Colonic mucosa (tissue), 4 donors: ENCODE measurements around the gene XIAP. TPM values are rescaled to one million over a fixed set of nuclear protein-coding genes. Genes with fewer than 3 reads are reported as not detected.

Source experiments
- DNase-seq: peaks from one replicate; pipeline ENCODE4 v3.0.0-alpha.2; 2020
- H3K27ac ChIP-seq: fragments of 200-600 bp; one replicate; pipeline ENCODE4 v1.8.0; 2021
- H3K27me3 ChIP-seq: fragments of 200-600 bp; one replicate; pipeline ENCODE4 v1.8.0; 2021
- H3K36me3 ChIP-seq: fragments of 200-600 bp; one replicate; pipeline ENCODE4 v1.8.0; 2021
- H3K4me1 ChIP-seq: fragments of 200-600 bp; one replicate; pipeline ENCODE4 v1.8.0; 2021; ENCODE audit warnings: mild to moderate bottlenecking
- H3K4me3 ChIP-seq: fragments of 200-600 bp; one replicate; pipeline ENCODE4 v1.8.0; 2021
- H3K9ac ChIP-seq, 2 donors: one replicate each; pipeline ENCODE4 v1.7.0; 2013; ENCODE audit warnings: control low read depth in 2 of 2, low read depth in 2 of 2, low read length in 2 of 2
- H3K9me3 ChIP-seq: fragments of 200-600 bp; one replicate; pipeline ENCODE4 v1.8.0; 2021
- intact Hi-C: fragments of 100-400 bp; cut with DNase I; formaldehyde crosslinking; loops from one replicate; pipeline ENCODE4 v1.14.1; 2022
- total RNA-seq, 2 donors: library from RNA; stranded (reverse); fragmentation: NEBNext Ultra II Directional in 1 of 2; extraction: Animal tissue kit (Norgen Biotek cat#: 25700) in 1 of 2; gene quantifications; one replicate each; pipeline ENCODE4 v1.2.1, GENCODE V29; 2021
- TF ChIP-seq, protein P1 (sequence below): fragments of 200-600 bp; IDR thresholded peaks from one replicate; pipeline ENCODE4 v1.8.0; 2022; ENCODE audit warnings: antibody characterized with exemption, mild to moderate bottlenecking
- donor health status: healthy.
- donor health status: DM: no; HTN: no; CAD: no.
- donor health status: DM: no; HTN: no; CAD: no.

XIAP gene
- total RNA-seq, 2 donors from 2014 or later = 54.9 to 73.2 TPM

GRCh38 chrX:123960956-123961267 lies 101.1 kb downstream of the XIAP start:
- Histone ChIP-seq H3K9ac (peak overlapping the region; percentile 79 to 96), H3K27me3 (no peaks in the 10 kb centered on the region), H3K4me3 (peak overlapping the region; percentile 50), H3K9me3 (no peaks in the 10 kb centered on the region), H3K27ac (peak overlapping the region; percentile 96), H3K4me1 (no peaks in the 10 kb centered on the region), H3K36me3 (no peaks in the 10 kb centered on the region)
- DNase-seq = no peak
- TF ChIP-seq, protein P1, sequence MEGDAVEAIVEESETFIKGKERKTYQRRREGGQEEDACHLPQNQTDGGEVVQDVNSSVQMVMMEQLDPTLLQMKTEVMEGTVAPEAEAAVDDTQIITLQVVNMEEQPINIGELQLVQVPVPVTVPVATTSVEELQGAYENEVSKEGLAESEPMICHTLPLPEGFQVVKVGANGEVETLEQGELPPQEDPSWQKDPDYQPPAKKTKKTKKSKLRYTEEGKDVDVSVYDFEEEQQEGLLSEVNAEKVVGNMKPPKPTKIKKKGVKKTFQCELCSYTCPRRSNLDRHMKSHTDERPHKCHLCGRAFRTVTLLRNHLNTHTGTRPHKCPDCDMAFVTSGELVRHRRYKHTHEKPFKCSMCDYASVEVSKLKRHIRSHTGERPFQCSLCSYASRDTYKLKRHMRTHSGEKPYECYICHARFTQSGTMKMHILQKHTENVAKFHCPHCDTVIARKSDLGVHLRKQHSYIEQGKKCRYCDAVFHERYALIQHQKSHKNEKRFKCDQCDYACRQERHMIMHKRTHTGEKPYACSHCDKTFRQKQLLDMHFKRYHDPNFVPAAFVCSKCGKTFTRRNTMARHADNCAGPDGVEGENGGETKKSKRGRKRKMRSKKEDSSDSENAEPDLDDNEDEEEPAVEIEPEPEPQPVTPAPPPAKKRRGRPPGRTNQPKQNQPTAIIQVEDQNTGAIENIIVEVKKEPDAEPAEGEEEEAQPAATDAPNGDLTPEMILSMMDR = no peak
- intact Hi-C loops = no loop called here

- no peaks in the 10 kb centered on the region for H3K9me3 ChIP-seq
- no peaks in the 10 kb centered on the region for H3K27me3 ChIP-seq
- H3K36me3 ChIP-seq = no peaks in the 10 kb centered on the region
- H3K4me1 ChIP-seq = no peaks in the 10 kb centered on the region
- H3K27ac ChIP-seq = peak within 1 kb of the TSS; percentile 96
- H3K9ac ChIP-seq = peak within 1 kb of the TSS; percentile 79 to 96
- TF ChIP-seq, protein P1 = no peak
- intact Hi-C loops = no loop called here
- peak within 1 kb of the TSS; percentile 50 for H3K4me3 ChIP-seq
- DNase-seq = peak; percentile 78
Measured at GRCh38 chrX:123961268-123962005, 101.6 kb downstream of the XIAP start, which contains the start of gene STAG2. Gene STAG2, plus strand, starts transcription at chrX:123961706. Its CDS starts 60,922 bp downstream, at chrX:124022628.

- DNase-seq = no peak
Measured at GRCh38 chrX:123962006-123962467, 102.2 kb downstream of the XIAP start.

DNA sequence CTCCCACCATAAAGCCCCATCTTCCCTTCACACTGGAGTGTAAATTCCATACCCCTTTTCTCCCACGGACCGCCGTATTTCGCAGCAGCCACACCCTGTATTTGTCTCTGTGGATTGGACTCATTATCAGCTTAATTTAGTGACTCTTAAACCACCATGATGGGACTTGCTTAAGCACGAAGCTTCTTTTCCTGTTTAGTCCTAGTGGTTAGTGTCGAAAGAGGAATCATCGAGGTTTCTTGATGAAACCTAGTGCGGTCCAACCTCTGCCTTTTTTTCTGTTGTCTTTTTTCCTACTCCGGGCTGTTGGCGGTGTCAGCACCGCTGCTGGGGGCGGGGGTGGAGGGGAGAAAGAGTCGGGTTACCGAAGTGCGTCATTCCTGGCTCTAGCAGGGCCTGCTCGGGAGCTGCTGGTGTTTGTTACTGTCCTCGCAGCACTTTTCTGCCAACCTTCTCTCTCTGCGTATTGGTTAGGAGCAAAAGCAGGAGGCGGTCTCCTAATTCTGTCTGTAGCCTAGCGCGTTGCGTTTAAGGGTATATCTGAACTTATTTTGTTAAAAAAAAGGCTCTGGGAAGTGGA lies 103.0 kb downstream of the XIAP start:
- H3K27ac ChIP-seq = peak overlapping the region; percentile 96
- no peaks in the 10 kb centered on the region for H3K27me3 ChIP-seq
- H3K4me3 ChIP-seq = peak overlapping the region; percentile 50
- H3K9ac ChIP-seq = peak overlapping the region; percentile 54 to 96
- H3K9me3 ChIP-seq = no peaks in the 10 kb centered on the region
- DNase-seq = peak; percentile 88
- no peaks in the 10 kb centered on the region for H3K36me3 ChIP-seq
- TF ChIP-seq, protein P1 = no peak
- intact Hi-C loops = no loop called here
- H3K4me1 ChIP-seq = no peaks in the 10 kb centered on the region

More at GRCh38 chrX:123962006-123962467, 102.2 kb downstream of the XIAP start:
- H3K9ac ChIP-seq = peak overlapping the region; percentile 64 to 96
- intact Hi-C loops = no loop called here
- no peaks in the 10 kb centered on the region for H3K9me3 ChIP-seq
- H3K4me1 ChIP-seq = no peaks in the 10 kb centered on the region
- H3K27ac ChIP-seq = peak overlapping the region; percentile 96
- TF ChIP-seq, protein P1 = no peak
- peak overlapping the region; percentile 50 for H3K4me3 ChIP-seq
- H3K36me3 ChIP-seq = no peaks in the 10 kb centered on the region
- H3K27me3 ChIP-seq = no peaks in the 10 kb centered on the region

Other genes with a start within 250 kb of the XIAP start
- 10 to 100 TPM; 60.7 to 68.2 TPM for gene THOC2, start 127.0 kb upstream of the XIAP start, total RNA-seq
- gene STAG2, start 101.7 kb downstream of the XIAP start, total RNA-seq = 10 to 100 TPM; 56.7 to 84.8 TPM